ENCODE data around the gene CHADL. TPM values are rescaled to one million over a fixed set of nuclear protein-coding genes. Genes with fewer than 3 reads are reported as not detected.
A peak's percentile ranks its signal among the peaks of the same experiment; 100 is the strongest.

CHADL gene
- total and polyA plus RNA-seq, 2 of the 8 experiments (the other 6 are each of a cell fraction or from before 2014, with no cell fraction given), result 0.78 to 1.4 TPM

DNA sequence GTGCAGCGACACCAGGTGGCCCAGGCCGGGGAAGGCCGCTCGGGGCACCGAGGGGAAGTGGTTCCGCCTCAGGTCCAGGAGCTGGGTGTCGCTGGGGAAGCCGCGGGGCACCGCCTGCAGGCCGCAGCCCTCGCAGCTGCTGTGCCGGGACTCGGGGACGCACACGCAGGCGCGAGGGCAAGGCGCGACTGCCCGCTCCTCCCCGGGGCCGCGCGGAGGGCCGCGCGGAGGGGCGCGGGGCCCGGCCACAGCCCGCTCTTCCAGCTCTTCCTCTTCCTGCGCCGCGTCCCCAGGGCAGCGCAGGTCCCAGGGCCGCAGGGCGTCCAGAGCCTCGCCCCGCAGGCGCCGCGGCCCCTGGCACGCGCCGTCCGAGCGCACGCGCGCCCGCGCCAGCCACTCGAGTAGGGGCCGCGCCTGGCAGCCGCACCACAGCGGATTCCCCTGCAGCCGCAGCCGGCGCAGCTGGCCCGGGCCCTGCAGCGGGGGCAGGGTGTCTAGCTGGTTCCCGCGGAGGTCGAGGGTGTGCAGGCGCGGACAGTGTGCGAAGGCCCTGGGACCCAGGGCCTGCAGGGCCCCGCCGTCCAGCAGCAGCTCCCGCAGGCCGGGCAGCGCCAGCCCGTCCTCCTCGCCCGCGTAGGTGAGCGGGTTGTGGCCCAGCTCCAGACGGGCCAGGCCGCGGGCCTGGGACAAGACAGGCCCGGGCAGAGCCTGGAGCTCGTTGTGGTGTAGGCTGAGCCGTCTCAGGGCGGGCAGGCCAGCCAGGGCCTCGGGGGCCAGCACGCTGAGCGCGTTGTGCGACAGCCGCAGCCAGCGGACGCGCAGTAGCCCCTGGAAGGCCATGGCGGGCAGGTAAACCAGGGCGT, 2.8 kb downstream of the CHADL start (continued):
- TF ChIP-seq ASH2L (IDR thresholded peaks at IDR 0.05; ENCODE audit: low read length) (peak; percentile 18), TAF7 (optimal IDR thresholded peaks at IDR 0.05; ENCODE audit: borderline replicate concordance, low read depth, low read length) (no peak), SP2 (IDR thresholded peaks at IDR 0.05; ENCODE audit: low read length) (no peak), CBX8 (IDR thresholded peaks at IDR 0.05; ENCODE audit: borderline replicate concordance, low read depth, low read length) (no peak), CREB1 (IDR thresholded peaks at IDR 0.05) (peak; percentile 38; the same call in 1 of the 2 replicates), TBP (IDR thresholded peaks at IDR 0.05; ENCODE audit: low read depth, low read length) (no peak; the same call in 1 of the 2 replicates), RFX5 (IDR thresholded peaks at IDR 0.05; ENCODE audit: borderline replicate concordance, low read depth, low read length) (no peak), BRCA1 (IDR thresholded peaks at IDR 0.05; ENCODE audit: low read depth, low read length) (no peak), EP300 (IDR thresholded peaks at IDR 0.05; ENCODE audit: borderline replicate concordance in 1 of 2, low read depth in 2 of 2, low read length in 2 of 2) (no peak), CTBP2 (IDR thresholded peaks at IDR 0.05; ENCODE audit: borderline replicate concordance, insufficient read depth, insufficient read length, low read length) (peak; percentile 24), SRF (IDR thresholded peaks at IDR 0.05; ENCODE audit: low read depth, low read length) (no peak), HDAC6 (IDR thresholded peaks at IDR 0.05; ENCODE audit: low read depth, low read length) (no peak), NRF1 (IDR thresholded peaks at IDR 0.05; ENCODE audit: low read depth, low read length) (no peak), RNF2 (IDR thresholded peaks at IDR 0.05; ENCODE audit: borderline replicate concordance, low read depth, low read length, missing control alignments, poor library complexity, severe bottlenecking) (no peak), BACH1 (IDR thresholded peaks at IDR 0.05; ENCODE audit: low read length) (peak; percentile 9; the same call in 1 of the 2 replicates), SIX5 (IDR thresholded peaks at IDR 0.05; ENCODE audit: low read depth, low read length) (no peak), MAFK (IDR thresholded peaks at IDR 0.05; ENCODE audit: low read depth, low read length) (no peak), RBBP5 (IDR thresholded peaks at IDR 0.05; ENCODE audit: borderline replicate concordance, low read depth, low read length) (peak; percentile 43; the same call in 1 of the 2 replicates), KDM5A (IDR thresholded peaks at IDR 0.05; ENCODE audit: low read length) (no peak), YY1 (IDR thresholded peaks at IDR 0.05; ENCODE audit: low read depth, low read length) (peak; percentile 50; the same call in 1 of the 2 replicates), CEBPB (IDR thresholded peaks at IDR 0.05; ENCODE audit: low read depth, low read length) (no peak)
- TF ChIP-seq, protein P1, sequence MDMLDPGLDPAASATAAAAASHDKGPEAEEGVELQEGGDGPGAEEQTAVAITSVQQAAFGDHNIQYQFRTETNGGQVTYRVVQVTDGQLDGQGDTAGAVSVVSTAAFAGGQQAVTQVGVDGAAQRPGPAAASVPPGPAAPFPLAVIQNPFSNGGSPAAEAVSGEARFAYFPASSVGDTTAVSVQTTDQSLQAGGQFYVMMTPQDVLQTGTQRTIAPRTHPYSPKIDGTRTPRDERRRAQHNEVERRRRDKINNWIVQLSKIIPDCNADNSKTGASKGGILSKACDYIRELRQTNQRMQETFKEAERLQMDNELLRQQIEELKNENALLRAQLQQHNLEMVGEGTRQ (IDR thresholded peaks at IDR 0.05; ENCODE audit: low read length), result no peak
- TF ChIP-seq, protein P2, sequence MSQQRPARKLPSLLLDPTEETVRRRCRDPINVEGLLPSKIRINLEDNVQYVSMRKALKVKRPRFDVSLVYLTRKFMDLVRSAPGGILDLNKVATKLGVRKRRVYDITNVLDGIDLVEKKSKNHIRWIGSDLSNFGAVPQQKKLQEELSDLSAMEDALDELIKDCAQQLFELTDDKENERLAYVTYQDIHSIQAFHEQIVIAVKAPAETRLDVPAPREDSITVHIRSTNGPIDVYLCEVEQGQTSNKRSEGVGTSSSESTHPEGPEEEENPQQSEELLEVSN (IDR thresholded peaks at IDR 0.05), result no peak
